HG03095 (cell line): Measurements from ENCODE around the gene TTBK1.
"Not testable (repeated sequence)": the region's sequence is repeated elsewhere in the genome, so short reads cannot be mapped to it uniquely, and the experiment has no call there.

Experiments
- ATAC-seq: cut with Tn5 transposase; IDR thresholded peaks from one replicate; pipeline ENCODE4 v1.9.1; 2021; ENCODE audit warnings: moderate library complexity; ENCODE audit not compliant: unreplicated experiment

The TTBK1 gene

GRCh38 chr6:43301081-43301870, 58.0 kb downstream of the TTBK1 start:
- no peak for ATAC-seq

- ATAC-seq: no peak
These were observed 58.8 kb downstream of the TTBK1 start for GRCh38 chr6:43302126-43302525.

GRCh38 chr6:43303006-43303405, 59.7 kb downstream of the TTBK1 start:
- not testable (repeated sequence) for ATAC-seq

GRCh38 chr6:43303751-43304331, 60.6 kb downstream of the TTBK1 start:
- no peak for ATAC-seq

GRCh38 chr6:43304361-43304760, 61.1 kb downstream of the TTBK1 start:
- ATAC-seq: no peak

- ATAC-seq: no peak
These were observed 61.6 kb downstream of the TTBK1 start for GRCh38 chr6:43304882-43305281.

GRCh38 chr6:43306086-43306485, 62.8 kb downstream of the TTBK1 start:
- ATAC-seq: no peak

- no peak for ATAC-seq
These were observed 64.3 kb downstream of the TTBK1 start for GRCh38 chr6:43307451-43308100.

- peak; percentile 54 for ATAC-seq
These were observed 65.1 kb downstream of the TTBK1 start, which contains the start of gene CRIP3 for GRCh38 chr6:43308101-43308989. TSS of gene CRIP3 (minus strand) at chr6:43308826. CDS start at chr6:43308792, 34 bp downstream.

- no peak for ATAC-seq
These were observed 65.8 kb downstream of the TTBK1 start for GRCh38 chr6:43308990-43309477.

- ATAC-seq: no peak
These were observed 66.9 kb downstream of the TTBK1 start for GRCh38 chr6:43310134-43310533.

- ATAC-seq: no peak
These were observed 67.3 kb downstream of the TTBK1 start for GRCh38 chr6:43310624-43311023.

GRCh38 chr6:43311666-43312065, 68.4 kb downstream of the TTBK1 start:
- ATAC-seq: no peak

- ATAC-seq: no peak
These were observed 70.5 kb downstream of the TTBK1 start for GRCh38 chr6:43313813-43314212.

- ATAC-seq: no peak
These were observed 74.7 kb downstream of the TTBK1 start for GRCh38 chr6:43318011-43318410.

GRCh38 chr6:43325876-43326275, 82.6 kb downstream of the TTBK1 start:
- no peak for ATAC-seq

- no peak for ATAC-seq
These were observed 85.2 kb downstream of the TTBK1 start for GRCh38 chr6:43328528-43328927.

GRCh38 chr6:43331470-43331869, 88.2 kb downstream of the TTBK1 start:
- ATAC-seq: no peak

- ATAC-seq: no peak
These were observed 88.6 kb downstream of the TTBK1 start for GRCh38 chr6:43331891-43332290.

- ATAC-seq: no peak
These were observed 91.3 kb downstream of the TTBK1 start for GRCh38 chr6:43334466-43335095.
